Ascending aorta (tissue), 2 donors: ENCODE data around the gene BLZF1. TPM values are rescaled to one million over a fixed set of nuclear protein-coding genes. Genes with fewer than 3 reads are reported as not detected.

Experiments
- DNase-seq, 2 donors: peaks; one replicate each; pipeline ENCODE4 v3.0.0-alpha.2; 2019; ENCODE audit warnings: low spot score in 2 of 2
- H3K27ac ChIP-seq, 2 donors: fragments of 200-600 bp; sonication (generic); one replicate each; pipeline ENCODE4 v1.5.1; 2016 to 2017; ENCODE audit warnings: mild to moderate bottlenecking in 1 of 2
- H3K27me3 ChIP-seq: fragments of 200-600 bp; sonication (generic); one replicate; pipeline ENCODE4 v1.5.1; 2017
- H3K36me3 ChIP-seq, 2 donors: fragments of 200-600 bp; sonication (generic); one replicate each; pipeline ENCODE4 v1.5.1; 2016
- H3K4me1 ChIP-seq, 2 donors: fragments of 200-600 bp; sonication (generic); one replicate each; pipeline ENCODE4 v1.5.1; 2016 to 2017; ENCODE audit warnings: mild to moderate bottlenecking in 1 of 2
- H3K4me3 ChIP-seq, 2 donors: fragments of 200-600 bp; sonication (generic); one replicate each; pipeline ENCODE4 v1.5.1; 2016 to 2017; ENCODE audit warnings: mild to moderate bottlenecking in 1 of 2
- H3K9me3 ChIP-seq, 2 donors: fragments of 200-600 bp; sonication (generic); one replicate each; pipeline ENCODE4 v1.5.1; 2016
- intact Hi-C: fragments of 100-400 bp; cut with DNase I; formaldehyde crosslinking; loops from one replicate; pipeline ENCODE4 v1.15.1; 2023
- total RNA-seq: library from RNA; depleted of rRNA; stranded (reverse); fragments of >200 nt; gene quantifications from one replicate; pipeline ENCODE4 v1.1.0, GENCODE V29; 2016
- TF ChIP-seq, protein P1 (sequence below), 3 experiments: fragments of 200-600 bp in 2 of 3; fragments of 450-650 bp in 1 of 3; sonication (generic) in 2 of 3; IDR thresholded peaks; one replicate each; pipeline ENCODE4 v1.5.1; 2016 to 2019; ENCODE audit warnings: antibody characterized with exemption in 3 of 3, mild to moderate bottlenecking in 1 of 3, moderate library complexity in 1 of 3

BLZF1 gene
- total RNA-seq, 1 donor from 2014 or later = 8.5 TPM

- intact Hi-C loops = no loop called here
- Histone ChIP-seq H3K27ac (no peak overlapping the region), H3K4me1 (no peaks in the 10 kb centered on the region), H3K4me3 (no peak overlapping the region), H3K9me3 (peaks cover 4 to 34% of the 10 kb centered on the region in 2 donors), H3K27me3 (no peaks in the 10 kb centered on the region), H3K36me3 (no peaks in the 10 kb centered on the region)
- TF ChIP-seq, protein P1, sequence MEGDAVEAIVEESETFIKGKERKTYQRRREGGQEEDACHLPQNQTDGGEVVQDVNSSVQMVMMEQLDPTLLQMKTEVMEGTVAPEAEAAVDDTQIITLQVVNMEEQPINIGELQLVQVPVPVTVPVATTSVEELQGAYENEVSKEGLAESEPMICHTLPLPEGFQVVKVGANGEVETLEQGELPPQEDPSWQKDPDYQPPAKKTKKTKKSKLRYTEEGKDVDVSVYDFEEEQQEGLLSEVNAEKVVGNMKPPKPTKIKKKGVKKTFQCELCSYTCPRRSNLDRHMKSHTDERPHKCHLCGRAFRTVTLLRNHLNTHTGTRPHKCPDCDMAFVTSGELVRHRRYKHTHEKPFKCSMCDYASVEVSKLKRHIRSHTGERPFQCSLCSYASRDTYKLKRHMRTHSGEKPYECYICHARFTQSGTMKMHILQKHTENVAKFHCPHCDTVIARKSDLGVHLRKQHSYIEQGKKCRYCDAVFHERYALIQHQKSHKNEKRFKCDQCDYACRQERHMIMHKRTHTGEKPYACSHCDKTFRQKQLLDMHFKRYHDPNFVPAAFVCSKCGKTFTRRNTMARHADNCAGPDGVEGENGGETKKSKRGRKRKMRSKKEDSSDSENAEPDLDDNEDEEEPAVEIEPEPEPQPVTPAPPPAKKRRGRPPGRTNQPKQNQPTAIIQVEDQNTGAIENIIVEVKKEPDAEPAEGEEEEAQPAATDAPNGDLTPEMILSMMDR (IDR thresholded peaks at IDR 0.05) = no peak
- DNase-seq = no peak
Observed at GRCh38 chr1:169414952-169415351, 47.0 kb downstream of the BLZF1 start.

- intact Hi-C loops = no loop called here
- H3K9me3 ChIP-seq = no peaks in the 10 kb centered on the region
- no peak for DNase-seq
- H3K4me3 ChIP-seq = no peak overlapping the region
- TF ChIP-seq, protein P1 (IDR thresholded peaks at IDR 0.05) = no peak
- H3K27ac ChIP-seq = no peak overlapping the region
- no peaks in the 10 kb centered on the region for H3K36me3 ChIP-seq
- no peaks in the 10 kb centered on the region for H3K4me1 ChIP-seq
- H3K27me3 ChIP-seq = no peaks in the 10 kb centered on the region
Observed at GRCh38 chr1:169421309-169421708, 53.3 kb downstream of the BLZF1 start.

- H3K4me3 ChIP-seq = peak overlapping the region in 1 of 2 donors; percentile 62
- TF ChIP-seq, protein P1 (IDR thresholded peaks at IDR 0.05) = no peak
- H3K27me3 ChIP-seq = no peaks in the 10 kb centered on the region
- no peak overlapping the region for H3K27ac ChIP-seq
- no peak for DNase-seq
- H3K9me3 ChIP-seq = no peaks in the 10 kb centered on the region
- no peaks in the 10 kb centered on the region for H3K36me3 ChIP-seq
- intact Hi-C loops = no loop called here
- H3K4me1 ChIP-seq = no peaks in the 10 kb centered on the region
Observed at GRCh38 chr1:169426174-169426705, 58.2 kb downstream of the BLZF1 start.

DNA sequence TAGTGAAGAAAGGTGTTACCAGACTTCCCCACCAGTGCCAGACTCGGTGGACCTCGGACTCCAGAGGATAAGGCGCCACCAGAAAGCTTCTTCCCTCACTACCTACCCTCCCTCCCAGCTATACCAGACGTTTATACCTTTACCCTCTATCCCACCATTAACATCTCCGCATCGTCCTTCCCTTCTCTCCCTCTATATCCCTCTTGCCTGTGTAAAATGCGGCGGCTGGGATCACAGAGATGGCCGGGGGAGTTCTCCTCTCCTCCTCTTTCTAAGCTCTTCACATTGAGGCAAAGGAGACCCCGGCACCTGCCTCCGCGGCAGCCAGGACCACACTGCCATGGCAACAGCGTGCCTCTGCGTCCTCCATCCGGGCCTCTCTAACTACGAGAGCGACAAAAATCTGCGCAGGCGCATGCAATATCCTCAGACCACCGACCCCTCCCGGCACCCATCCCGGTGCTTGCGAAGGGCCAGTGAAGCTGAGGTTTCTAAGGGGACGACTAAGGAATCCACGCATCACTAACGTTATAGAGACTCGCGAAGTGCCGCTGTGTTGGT lies 59.2 kb downstream of the BLZF1 start, which contains the start of gene CCDC181:
TSS of gene CCDC181 (minus strand) at position 394 of the 561 bp plus-strand sequence. CDS start 2,547 bp downstream, outside the sequence.
- H3K36me3 ChIP-seq = no peaks in the 10 kb centered on the region
- DNase-seq = no peak
- H3K27ac ChIP-seq = no peak within 1 kb of the TSS
- H3K9me3 ChIP-seq = no peaks in the 10 kb centered on the region
- TF ChIP-seq, protein P1 (IDR thresholded peaks at IDR 0.05) = no peak
- no peaks in the 10 kb centered on the region for H3K4me1 ChIP-seq
- no peaks in the 10 kb centered on the region for H3K27me3 ChIP-seq
- intact Hi-C loops = no loop called here
- H3K4me3 ChIP-seq = peak within 1 kb of the TSS; percentile 53 to 62

Other genes starting within 250 kb of the BLZF1 start
- 4.9 TPM for gene NME7, start 398 bp upstream of the BLZF1 start, total RNA-seq
- gene CCDC181, start 59.3 kb downstream of the BLZF1 start, total RNA-seq = not detected
- gene SLC19A2, start 117.7 kb downstream of the BLZF1 start, total RNA-seq = 36.7 TPM
- not detected for gene F5, start 218.3 kb downstream of the BLZF1 start, total RNA-seq